Heart right ventricle (tissue), 16 donors: ENCODE measurements around the gene NRF1. TPM values are rescaled to one million over a fixed set of nuclear protein-coding genes. Genes with fewer than 3 reads are reported as not detected.

ENCODE experiments used
- ATAC-seq, 8 donors: fragments of 200-7000 bp; cut with Tn5 transposase; one replicate each; pipeline ENCODE4 v1.9.1; 2020; ENCODE audit warnings: mild to moderate bottlenecking in 8 of 8, moderate library complexity in 8 of 8, moderate number of reproducible peaks in 1 of 8
- DNase-seq, 2 donors: peaks; one replicate each; pipeline ENCODE4 v3.0.0-alpha.2; 2020
- H3K27ac ChIP-seq, 10 donors: fragments of 200-600 bp; sonication (generic) in 2 of 10; one replicate each; pipeline versions ENCODE4 v1.5.0 to v1.8.0; 2020 to 2022; ENCODE audit warnings: mild to moderate bottlenecking in 3 of 10
- H3K27me3 ChIP-seq, 7 donors: fragments of 200-600 bp; one replicate each; pipeline ENCODE4 v1.8.0; 2021 to 2022; ENCODE audit warnings: mild to moderate bottlenecking in 2 of 7
- H3K36me3 ChIP-seq, 9 donors: fragments of 200-600 bp; sonication (generic) in 1 of 9; one replicate each; pipeline versions ENCODE4 v1.5.0 to v1.8.0; 2020 to 2022; ENCODE audit warnings: mild to moderate bottlenecking in 2 of 9
- H3K4me1 ChIP-seq, 9 donors: fragments of 200-600 bp; sonication (generic) in 1 of 9; one replicate each; pipeline versions ENCODE4 v1.5.0 to v1.8.0; 2020 to 2022; ENCODE audit warnings: mild to moderate bottlenecking in 4 of 9
- H3K4me3 ChIP-seq, 10 donors: fragments of 200-600 bp; sonication (generic) in 2 of 10; one replicate each; pipeline versions ENCODE4 v1.5.0 to v1.8.0; 2020 to 2022; ENCODE audit warnings: mild to moderate bottlenecking in 7 of 10, moderate library complexity in 2 of 10
- H3K9me3 ChIP-seq, 11 donors: fragments of 200-600 bp in 10 of 11; sonication (generic) in 2 of 11; one replicate each; pipeline versions ENCODE4 v1.5.0 to v1.8.0; 2013 to 2022; ENCODE audit warnings: mild to moderate bottlenecking in 2 of 11, control low read depth in 1 of 11, moderate library complexity in 1 of 11
- CTCF ChIP-seq, 9 donors: fragments of 200-600 bp; sonication (generic) in 2 of 9; IDR thresholded peaks; one replicate each; pipeline versions ENCODE4 v1.5.0 to v1.8.0; 2021 to 2022; ENCODE audit warnings: antibody characterized with exemption in 9 of 9, mild to moderate bottlenecking in 5 of 9, moderate library complexity in 1 of 9
- WGBS, 2 donors: extraction: QIAGEN DNeasy Blood & Tissue Kit; methylation state at CpG; one replicate each; pipeline ENCODE4 v1.1.7; 2013; ENCODE audit warnings: inconsistent platforms in 1 of 2; 5-methylcytosine and 5-hydroxymethylcytosine counted together
- intact Hi-C, 10 donors: fragments of 100-400 bp; cut with DNase I; formaldehyde crosslinking; loops; one replicate each; pipeline versions ENCODE4 v1.11.1 to v1.14.2; 2022
- polyA plus RNA-seq, 2 donors: library from polyadenylated mRNA; stranded (reverse); fragments of 200-250 nt; gene quantifications; one replicate each; pipeline ENCODE4 v1.2.3, GENCODE V29; 2013
- total RNA-seq, 10 donors: library from RNA; stranded (reverse); fragmentation: NEBNext Ultra II Directional in 3 of 10; extraction: Animal tissue kit (Norgen Biotek cat#: 25700) in 3 of 10; gene quantifications; one replicate each; pipeline versions ENCODE4 v1.2.1 to v1.2.4, GENCODE V29; 2021 to 2023
- donor health status: Arrhythmogenic right ventricular cardiomyopathy.
- donor health status: ischemic (EF 13 %, LVEDD 7.1; RV severe dilation, severe dysfunction).
- donor health status: healthy with polysubstance abuse.
- donor health status: DM: no; HTN: yes; CAD: no.
- donor health status: DM: no; HTN: no; CAD: no.
- donor health status: ischemic (EF 25% LVEDD 6.9; RV normal size, moderate dysfunction).
- donor health status: ischemic (EF 25% LVEDD 5.7; RV mildly dilated, moderate dysfunction).
- donor health status: healthy.
- donor health status: DM: yes; HTN: yes; CAD: no.
- donor health status: Ischemic cardiomyopathy.
- donor health status: ischemic (EF 35%, LVEDD 5.7; RV mildly dilated, moderate dysfunction).
- donor health status: nonischemic (EF 11% LVEDD 7.7; RV severe dilation, severe dysfunction).
- donor health status: DM: yes; HTN: yes; CAD: no.
- donor health status: PGD.
- donor health status: ischemic (EF 29% LVEDD 5.4; RV normal size, mild dysfunction).
- donor health status: nonischemic (EF 23%, LVEDD 6.1; RV moderate dilation, normal function).

Gene NRF1
- total and polyA plus RNA-seq, 12 donors, result 4.9 to 16.0 (median 12.5) TPM

GRCh38 chr7:129703751-129704150 lies 92.2 kb downstream of the NRF1 start:
- intact Hi-C loops, result no loop called here
- Histone ChIP-seq H3K4me3 (no peak overlapping the region), H3K36me3 (peaks cover 0 to 42% (median 0%) of the 10 kb centered on the region in 9 donors), H3K27ac (no peak overlapping the region), H3K27me3 (no peaks in the 10 kb centered on the region), H3K9me3 (no peaks in the 10 kb centered on the region), H3K4me1 (peaks cover 0 to 14% (median 0%) of the 10 kb centered on the region in 9 donors)
- ATAC-seq (no peak), DNase-seq (no peak)
- TF ChIP-seq CTCF (IDR thresholded peaks at IDR 0.05), result no peak
- WGBS, 2 donors, result 93 to 96% methylated on average over 4 of the region's 4 CpGs

- Histone ChIP-seq H3K4me1 (peaks cover 0 to 4% (median 0%) of the 10 kb centered on the region in 9 donors), H3K36me3 (peaks cover 0 to 73% (median 34%) of the 10 kb centered on the region in 9 donors), H3K27ac (no peak overlapping the region), H3K27me3 (no peaks in the 10 kb centered on the region), H3K4me3 (no peak overlapping the region), H3K9me3 (no peaks in the 10 kb centered on the region)
- ATAC-seq (no peak), DNase-seq (no peak)
- WGBS, 2 donors, result 89 to 90% methylated on average over 2 of the region's 2 CpGs
- intact Hi-C loops, result no loop called here
- TF ChIP-seq CTCF (IDR thresholded peaks at IDR 0.05), result no peak
Measured at GRCh38 chr7:129707910-129708499, 96.5 kb downstream of the NRF1 start.

GRCh38 chr7:129713544-129713943 lies 102.0 kb downstream of the NRF1 start:
- peaks cover 0 to 99% (median 41%) of the 10 kb centered on the region in 9 donors for H3K36me3 ChIP-seq
- intact Hi-C loops, result no loop called here
- no peak for TF ChIP-seq CTCF (IDR thresholded peaks at IDR 0.05)
- peaks cover 0 to 6% (median 0%) of the 10 kb centered on the region in 9 donors for H3K4me1 ChIP-seq
- H3K9me3 ChIP-seq, result no peaks in the 10 kb centered on the region
- ATAC-seq (peak in 2 of 8 donors; percentile 22 to 42), DNase-seq (no peak)
- WGBS, 2 donors, result 44 to 45% methylated on average over 1 of the region's 1 CpG
- H3K4me3 ChIP-seq, result no peak overlapping the region
- no peak overlapping the region for H3K27ac ChIP-seq
- no peaks in the 10 kb centered on the region for H3K27me3 ChIP-seq

GRCh38 chr7:129714514-129715063 lies 103.1 kb downstream of the NRF1 start:
- no peak for TF ChIP-seq CTCF (IDR thresholded peaks at IDR 0.05)
- 66 to 75% methylated on average over 1 of the region's 1 CpG for WGBS, 2 donors
- Histone ChIP-seq H3K27me3 (no peaks in the 10 kb centered on the region), H3K4me3 (no peak overlapping the region), H3K27ac (no peak overlapping the region), H3K9me3 (no peaks in the 10 kb centered on the region), H3K4me1 (peaks cover 0 to 6% (median 0%) of the 10 kb centered on the region in 9 donors), H3K36me3 (peaks cover 0 to 97% (median 47%) of the 10 kb centered on the region in 9 donors)
- intact Hi-C loops, result no loop called here
- no peak for DNase-seq
- ATAC-seq, result no peak
